Measurements from ENCODE around the gene MAP3K8. TPM values are rescaled to one million over a fixed set of nuclear protein-coding genes. Genes with fewer than 3 reads are reported as not detected.
"Not testable (repeated sequence)": the region's sequence is repeated elsewhere in the genome, so short reads cannot be mapped to it uniquely, and the experiment has no call there.

MAP3K8 gene
- polyA plus RNA-seq, 1 donor = 2.3 TPM

DNA sequence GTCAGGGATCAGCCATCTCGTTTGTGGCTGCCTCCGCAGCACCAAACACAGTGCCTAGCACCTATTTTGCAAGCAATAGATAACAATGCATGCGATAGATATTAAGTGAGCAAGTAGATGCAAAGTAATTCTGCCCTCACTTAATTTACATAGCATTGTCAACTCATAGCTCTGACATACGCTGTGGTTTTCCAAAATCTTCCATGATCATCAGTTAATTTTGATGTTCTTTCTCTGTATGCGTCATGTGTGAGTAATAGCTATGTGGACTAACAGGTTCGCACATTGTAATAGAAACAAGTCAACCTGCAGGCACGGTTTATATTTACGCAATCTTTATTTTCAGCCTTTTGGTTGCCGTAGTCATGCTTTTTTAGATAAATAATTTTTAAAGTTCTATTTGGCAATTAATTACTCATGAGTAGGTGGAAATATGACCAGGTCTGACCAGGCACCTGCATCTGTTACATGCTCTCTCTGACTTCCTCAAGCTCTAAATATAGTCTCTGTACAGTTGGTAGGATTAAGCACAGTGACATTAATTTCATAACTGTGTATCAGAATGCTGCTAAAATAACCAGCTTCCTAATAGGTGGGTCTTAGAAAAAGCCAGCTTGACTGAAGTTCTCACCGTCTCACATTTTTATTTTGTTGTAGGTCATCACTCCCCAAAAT is 13.3 kb downstream of the MAP3K8 start:
- DNase-seq = no peak

DNA sequence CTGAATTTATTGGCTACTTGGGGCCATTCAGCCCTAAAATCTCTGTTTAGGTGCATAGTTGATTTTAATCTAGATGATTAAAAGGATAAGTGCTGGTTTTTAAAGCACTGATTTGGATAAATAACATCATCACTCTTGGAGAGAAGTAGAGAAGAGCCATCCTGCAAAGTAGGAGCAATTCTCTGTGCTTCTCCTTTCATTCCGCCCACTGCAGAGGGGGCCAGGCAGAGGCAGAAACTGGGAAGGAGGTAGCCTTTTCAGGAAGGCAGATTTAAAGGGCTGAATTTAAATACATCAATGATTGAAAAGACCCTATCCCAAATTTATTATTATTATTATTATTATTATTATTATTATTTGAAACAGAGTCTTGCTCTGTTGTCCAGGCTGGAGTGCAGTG is 14.1 kb downstream of the MAP3K8 start:
- DNase-seq = no peak

DNA sequence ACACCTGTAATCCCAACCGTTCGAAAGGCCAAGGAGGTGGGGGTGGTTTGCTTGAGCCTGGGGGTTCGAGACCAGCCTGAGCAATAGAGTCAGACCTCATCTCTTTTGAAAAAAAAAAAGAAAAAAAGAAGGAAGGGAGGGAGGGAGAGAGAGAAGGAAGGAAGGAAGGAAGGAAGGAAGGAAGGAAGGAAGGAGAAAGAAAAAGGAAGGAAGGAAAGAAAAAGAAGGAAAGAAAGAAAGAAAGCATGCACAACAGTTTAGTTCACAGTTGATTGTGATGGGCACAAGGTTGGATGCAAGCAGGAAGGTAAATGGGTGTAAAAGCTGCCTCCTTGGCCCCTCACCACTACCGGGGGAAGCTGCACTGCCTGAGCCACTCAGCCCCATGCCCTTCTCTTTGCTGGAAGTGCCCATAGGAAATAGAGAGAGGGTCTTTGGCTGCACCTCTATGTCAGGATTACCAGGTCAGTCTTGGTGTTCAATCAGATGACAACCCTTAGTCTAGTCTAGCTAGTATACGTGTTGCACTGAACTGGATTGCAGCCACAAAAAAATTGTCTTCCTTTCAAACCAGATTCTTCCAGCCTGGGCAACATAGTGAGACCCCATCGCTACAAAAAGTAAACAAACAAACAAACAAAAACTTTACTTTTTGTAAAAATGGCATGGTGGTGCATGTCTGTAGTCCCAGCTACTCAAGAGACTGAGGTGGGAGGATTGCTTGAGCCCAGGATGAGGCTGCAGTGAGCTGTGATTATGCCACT is 20.0 kb downstream of the MAP3K8 start:
- DNase-seq = no peak

DNA sequence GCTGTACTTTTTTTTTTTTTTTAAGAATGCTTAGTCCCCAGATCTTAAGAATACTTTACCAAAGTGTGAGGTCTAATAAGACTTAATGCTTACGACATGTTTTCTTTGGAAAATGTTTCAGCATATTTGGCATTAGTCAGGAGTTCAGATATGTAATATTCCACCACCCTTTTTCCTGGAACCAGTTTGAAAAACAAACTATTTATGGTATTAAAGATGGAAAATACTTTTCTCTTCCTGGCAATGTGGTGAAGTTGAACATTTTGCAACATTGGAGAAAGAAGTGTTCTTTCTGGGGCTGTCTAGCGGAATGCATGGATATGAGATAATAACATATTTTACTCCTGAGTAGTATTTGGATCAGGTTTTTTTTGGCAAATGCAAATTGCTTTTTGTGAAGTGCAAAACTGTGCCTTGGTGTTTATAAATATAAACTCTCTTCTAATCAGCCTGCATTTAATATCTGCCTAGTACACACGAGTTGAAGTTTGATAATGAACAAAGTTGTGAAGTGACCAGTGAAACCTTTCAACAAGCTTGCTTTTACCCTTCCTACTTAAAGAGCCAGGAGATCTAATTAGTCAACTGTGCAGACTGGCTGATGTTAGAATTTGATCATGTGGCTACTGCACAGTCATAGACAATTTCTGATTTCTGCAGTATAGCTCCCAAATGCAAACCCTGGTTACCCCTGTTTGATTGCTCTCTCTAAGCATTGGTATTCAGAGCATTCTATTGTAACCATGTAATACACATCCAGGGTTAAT is 20.9 kb downstream of the MAP3K8 start:
- DNase-seq = peak; percentile 73

DNA sequence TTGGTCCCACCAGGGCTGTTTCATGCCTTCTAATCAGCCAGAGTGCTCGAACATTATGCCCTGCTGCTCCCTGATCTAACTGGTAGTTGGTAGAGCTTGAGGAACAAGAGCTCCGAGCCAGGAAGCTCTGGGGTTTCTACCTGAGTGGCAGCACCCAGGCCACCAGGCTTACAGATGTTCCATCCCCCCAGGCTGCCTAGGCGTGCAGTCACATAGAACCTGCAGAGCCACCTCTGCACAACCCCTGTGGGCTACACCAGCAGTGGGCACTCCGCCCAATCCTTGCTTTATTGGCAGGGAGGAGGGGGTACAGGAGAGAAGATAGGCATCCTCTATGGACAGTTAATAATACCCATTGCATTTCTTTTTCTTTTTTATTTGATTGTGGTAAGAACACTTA is 21.8 kb downstream of the MAP3K8 start:
- DNase-seq = no peak

DNA sequence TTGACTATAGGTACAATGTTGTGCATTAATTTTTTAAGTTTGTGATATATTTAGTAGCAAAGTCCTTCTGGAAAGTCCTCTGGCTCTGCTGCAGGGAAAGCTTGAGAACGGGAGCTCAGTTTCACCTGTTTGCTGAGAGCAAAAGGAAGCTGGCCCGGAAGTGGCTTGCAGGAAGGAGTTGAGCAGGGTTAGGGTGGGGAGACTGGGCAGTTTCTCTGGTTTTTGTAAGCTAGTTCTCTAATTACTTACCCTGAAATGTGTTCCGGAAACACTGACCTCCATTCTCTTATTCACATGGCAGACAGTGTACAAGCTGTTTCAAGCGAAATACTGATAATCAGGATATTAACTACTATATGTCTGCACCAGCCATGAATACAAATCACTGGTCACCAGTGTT is 22.3 kb downstream of the MAP3K8 start:
- no peak for DNase-seq

DNA sequence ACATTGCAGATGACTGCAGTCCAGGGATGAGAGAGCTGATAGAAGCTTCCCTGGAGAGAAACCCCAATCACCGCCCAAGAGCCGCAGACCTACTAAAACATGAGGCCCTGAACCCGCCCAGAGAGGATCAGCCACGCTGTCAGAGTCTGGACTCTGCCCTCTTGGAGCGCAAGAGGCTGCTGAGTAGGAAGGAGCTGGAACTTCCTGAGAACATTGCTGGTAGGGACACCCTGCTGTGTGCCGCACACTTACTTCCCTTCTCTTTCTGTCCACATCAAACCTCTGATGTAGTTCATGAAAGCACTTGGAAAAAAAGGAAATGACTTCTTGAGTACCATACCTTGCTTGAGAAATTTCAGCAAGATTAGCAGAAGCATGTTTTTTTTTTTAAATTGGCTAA is 25.3 kb downstream of the MAP3K8 start:
- no peak for DNase-seq

DNA sequence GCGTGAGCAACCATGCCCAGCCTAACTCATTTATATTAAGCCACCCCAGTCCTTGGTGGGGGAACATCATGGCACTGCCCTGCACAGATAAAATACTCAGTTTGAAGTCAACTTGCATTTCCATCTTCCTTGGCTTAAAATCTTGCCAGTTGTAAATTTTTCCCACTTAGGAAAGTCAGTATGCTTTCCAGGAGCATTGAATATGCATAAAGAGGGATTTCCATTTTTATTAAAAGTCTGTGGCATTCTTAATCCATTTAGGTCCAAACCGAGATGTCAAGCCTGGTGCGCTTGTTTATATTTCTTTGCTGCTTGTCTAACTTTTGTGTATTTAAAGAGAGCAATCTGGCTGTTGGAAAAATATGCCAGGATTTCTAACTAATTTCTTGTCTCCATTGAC is 26.1 kb downstream of the MAP3K8 start:
- no peak for DNase-seq

DNA sequence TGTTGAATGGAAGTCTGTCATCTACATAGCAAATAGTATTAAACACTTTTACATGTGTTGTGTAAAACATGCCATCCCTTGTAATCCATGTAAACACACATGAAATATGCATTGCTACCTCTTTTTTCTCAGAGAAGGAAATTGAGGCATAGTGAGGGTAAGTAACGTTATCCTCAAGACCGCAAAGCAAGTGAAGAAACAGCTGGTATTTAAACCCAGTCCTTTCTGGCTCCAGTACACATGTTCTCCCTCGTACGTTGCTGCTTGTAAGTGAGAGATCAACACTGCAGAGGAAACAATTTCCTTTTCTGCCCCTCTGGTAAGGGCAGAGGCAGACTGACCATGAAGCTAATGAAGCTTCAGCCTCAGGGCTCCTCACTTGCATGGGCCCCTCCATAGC is 28.5 kb downstream of the MAP3K8 start:
- DNase-seq = no peak

DNA sequence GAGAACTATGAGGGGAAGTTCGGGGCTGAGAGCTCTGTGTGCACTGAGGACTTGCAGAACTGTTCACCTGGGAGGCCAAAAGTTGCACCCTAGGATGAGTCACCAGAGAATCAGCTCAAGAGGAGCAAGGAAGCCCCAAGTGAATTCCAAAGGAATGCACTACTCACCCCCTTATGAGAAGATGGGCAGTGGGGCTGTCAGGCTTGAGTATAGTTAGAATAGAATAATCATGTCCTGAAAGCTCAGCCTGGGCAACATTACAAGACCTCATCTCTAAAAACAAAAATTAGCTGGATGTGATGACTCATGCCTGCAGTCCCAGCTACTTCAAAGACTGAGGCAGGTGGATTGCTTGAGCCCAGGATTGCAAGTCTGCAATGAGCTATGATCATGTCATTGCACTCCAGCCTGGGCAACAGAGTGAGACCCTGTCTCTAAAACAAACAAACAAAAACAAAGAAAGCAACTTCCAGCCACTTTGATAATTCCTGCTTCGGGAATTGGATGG is 30.0 kb downstream of the MAP3K8 start:
- no peak for DNase-seq

DNA sequence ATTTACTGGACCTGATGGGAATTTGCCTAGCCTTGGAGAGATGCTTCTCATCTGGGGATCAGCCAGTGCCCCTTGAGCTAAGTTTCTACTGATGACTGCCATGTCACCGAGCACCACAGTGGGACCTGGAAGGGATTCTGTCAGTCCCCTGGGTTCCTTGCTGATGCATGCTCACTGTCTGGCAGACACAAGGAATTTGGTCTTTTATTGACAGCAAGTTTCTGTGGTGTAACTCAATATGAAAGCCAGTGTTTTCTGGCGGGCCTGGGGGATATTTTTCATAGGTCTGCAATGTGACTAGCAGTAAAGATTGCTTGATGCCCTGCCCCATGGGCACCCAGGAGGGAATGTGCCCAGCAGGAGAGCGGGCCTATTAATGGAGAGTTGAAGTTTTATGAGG is 30.7 kb downstream of the MAP3K8 start:
- no peak for DNase-seq

DNA sequence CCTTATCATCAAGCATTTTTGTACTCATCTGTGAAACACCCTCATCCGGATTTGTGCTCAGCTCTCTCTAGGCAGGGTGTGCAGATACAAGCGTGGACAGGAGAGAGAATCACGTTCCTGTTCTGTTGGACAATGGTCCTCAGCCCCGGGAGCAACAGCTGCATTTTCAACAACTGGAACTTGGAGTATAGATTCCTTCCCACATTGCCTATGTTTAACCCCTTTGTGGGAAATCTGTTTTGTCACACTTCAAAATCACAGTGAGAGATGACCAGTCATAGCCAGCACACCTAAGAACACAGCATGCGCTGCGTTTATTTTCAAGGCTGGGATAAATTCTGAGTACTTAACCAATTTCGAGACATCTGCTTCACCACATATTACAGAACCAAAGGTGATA is 32.5 kb downstream of the MAP3K8 start:
- DNase-seq = no peak

DNA sequence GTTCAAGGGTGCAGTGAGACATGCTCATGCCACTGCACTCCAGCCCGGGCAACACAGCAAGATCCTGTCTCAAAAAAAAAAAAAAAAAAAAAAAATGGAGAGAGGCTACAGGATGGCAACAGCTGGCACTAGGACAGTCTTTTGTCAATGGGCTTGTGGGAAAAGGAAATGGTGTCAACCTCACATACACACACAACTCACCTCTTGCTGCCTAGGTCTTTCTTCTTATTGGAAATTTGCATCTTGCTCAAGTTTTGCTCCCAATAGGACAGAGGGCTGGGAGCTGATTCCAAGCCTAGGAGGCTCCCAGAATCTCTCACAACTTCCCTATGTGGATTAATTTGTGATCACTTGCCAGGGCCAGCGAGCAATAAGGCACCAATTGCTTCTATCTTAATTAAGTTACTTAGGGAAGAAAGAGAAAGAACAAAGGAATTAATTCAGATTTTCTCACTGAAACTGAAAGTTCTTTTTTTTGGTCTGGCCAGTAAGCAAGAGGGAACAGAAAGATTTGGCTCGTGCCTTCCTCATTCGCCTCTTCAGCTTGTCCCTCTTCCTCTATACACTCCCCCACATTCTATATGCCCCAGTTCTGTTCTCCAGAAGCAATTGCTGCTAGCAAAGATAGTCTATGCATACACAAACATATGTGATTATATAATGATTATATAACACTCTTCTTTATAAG is 33.8 kb downstream of the MAP3K8 start:
- no peak for DNase-seq

DNA sequence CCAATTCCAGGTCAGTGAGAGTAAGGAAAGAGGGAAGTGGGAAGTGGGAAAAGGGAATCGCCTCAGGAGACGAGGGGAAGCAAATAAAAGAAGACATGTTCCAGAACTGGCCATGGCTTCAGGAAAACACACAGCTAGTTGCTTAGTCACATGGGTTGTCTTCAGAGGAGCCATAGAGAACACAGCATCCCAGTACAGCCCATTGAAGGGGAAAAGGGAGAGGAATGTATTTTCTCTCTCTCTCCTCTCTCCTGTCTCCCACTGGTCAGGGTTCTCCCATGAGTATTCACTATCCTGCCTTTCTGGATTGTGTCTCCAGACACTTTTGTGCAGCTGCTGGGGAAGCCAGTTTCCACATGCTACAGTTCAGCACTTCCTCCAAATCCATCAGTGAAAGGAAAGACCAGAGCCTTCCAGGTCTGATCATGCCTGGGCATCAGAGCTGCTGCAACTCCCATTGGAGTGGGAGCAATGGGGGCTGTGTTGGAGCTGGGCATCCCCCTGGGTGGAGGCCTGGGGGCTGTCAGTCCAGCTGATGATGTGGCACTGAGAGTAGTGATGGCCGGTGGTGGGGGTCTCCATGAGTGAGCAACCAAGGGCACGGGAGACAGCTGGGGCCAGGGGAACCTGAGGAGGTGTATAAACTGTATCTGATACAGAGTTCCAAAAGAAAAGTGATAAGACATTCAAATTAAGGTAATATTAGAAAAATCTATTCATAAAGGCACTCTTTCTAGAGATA is 38.6 kb downstream of the MAP3K8 start:
- no peak for DNase-seq

DNA sequence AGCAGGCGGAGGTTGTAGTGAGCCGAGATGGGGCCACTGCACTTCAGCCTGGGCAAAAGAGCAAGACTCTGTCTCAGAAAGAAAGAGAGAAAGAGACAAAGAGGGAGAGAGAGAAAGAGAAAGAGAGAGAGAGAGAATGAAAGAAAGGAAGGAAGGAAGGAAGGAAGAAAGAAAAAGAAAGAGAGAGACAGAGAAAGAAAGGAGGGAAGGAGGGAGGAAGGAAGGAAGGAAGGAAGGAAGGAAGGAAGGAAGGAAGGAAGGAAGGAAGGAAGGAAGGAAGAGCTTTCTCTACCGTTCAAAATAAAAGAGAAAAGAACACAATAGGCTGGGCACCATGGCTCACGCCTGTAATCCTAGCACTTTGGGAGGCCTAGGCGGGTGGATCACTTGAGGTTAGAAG is 41.5 kb downstream of the MAP3K8 start:
- DNase-seq = not testable (repeated sequence)

DNA sequence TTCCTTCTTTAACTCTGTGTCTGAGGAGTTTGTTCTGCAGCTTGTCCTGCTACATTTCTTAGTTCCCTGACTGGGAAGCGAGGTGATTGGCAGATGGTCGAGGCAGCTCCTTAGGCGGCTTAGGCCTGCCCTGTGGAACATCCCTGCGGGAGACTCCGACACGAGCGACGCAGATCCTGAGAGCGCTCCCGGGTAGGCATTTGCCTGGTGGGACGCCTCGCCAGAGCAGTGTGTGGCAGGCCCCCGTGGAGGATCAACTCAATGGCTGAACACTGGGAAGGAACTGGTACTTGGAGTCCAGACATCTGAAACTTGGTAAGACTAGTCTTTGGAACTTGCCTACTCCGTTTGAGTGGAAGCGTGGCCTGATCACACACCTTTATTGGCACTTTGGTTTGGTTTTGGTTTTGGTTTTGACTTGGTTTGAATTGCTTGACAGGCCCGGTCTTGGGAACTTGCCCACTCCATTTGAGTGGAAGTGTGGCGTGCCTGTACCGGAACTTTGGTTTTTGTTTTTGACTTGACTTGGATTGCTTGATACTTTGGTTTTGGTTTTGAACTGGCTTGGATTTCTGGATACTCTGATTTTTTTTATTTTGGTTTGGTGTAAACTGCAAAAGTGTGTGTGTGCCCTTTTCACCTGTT is 42.6 kb downstream of the MAP3K8 start:
- no peak for DNase-seq

DNA sequence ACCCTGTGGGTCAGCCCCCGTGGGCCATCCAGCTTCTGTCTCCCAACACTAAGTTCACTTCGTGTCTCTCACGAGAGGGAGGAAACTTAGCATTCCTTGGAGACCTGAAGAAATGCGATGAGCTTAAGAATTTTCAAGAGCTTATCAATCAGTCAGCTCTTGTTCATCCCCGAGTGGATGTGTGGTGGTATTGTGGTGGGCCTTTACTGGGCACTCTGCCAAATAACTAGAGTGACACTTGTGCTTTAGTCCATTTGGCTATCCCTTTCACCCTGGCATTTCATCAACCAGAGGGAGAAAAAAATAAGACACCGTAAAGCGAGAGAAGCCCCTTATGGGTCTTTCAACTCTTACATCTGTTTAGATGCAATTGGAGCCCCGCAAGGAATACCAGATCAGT is 45.5 kb downstream of the MAP3K8 start:
- DNase-seq = not testable (repeated sequence)

DNA sequence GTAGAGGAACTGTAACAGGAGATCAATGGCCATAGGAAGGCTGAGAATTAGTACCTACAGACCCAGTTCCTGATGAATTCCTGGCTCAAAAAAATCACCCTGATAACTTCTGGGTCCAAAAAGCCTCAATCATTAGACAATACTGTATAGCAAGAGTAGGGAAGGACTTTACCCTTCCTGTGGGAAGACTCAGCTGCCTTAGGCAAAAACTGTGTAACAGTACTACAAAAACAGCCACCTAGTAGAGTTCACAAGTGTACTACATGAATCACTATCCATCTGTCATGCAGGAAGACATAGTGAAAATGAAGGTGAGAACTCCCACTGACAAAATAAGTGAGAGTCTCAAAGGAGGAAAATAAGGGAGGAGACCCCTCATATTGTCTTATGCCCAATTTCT is 47.6 kb downstream of the MAP3K8 start:
- no peak for DNase-seq

DNA sequence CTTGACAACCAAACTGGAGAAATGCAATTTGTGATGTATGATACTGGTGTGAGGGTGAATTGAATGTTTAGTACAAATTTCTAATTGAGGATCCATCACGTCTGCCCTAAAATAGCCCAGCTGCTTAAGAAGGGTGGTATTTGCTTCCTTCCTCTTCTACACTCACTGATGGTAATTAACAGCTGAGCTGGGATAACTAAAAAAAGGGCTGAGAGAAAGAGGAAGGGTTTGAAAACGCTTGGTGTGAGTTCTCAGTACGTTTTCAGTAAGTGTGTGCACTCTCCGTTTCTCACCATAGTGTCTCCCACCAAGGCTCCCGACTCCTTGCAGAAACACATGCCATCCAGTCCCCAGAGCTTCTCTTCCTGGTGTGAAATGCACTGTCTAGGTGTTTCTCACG is 54.3 kb downstream of the MAP3K8 start:
- no peak for DNase-seq

DNA sequence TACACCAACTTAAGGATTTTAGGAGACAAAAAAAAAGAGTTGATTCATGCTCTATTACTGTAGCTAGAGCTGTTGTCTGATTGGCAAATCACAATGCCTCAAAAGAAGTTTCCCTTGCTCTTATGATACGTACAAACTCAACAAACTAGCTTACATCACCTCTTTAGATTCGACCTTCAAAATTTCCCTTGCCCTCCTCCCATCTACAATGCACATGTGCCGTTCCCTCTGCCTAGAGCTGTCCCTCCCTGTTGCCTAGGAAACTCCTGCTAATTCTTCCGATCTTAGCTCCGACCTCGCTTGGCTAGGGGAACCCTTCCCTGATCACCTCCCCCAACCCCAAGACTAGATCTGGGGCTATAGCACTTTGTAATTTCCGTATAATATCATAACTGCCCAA is 55.4 kb downstream of the MAP3K8 start:
- no peak for DNase-seq

DNA sequence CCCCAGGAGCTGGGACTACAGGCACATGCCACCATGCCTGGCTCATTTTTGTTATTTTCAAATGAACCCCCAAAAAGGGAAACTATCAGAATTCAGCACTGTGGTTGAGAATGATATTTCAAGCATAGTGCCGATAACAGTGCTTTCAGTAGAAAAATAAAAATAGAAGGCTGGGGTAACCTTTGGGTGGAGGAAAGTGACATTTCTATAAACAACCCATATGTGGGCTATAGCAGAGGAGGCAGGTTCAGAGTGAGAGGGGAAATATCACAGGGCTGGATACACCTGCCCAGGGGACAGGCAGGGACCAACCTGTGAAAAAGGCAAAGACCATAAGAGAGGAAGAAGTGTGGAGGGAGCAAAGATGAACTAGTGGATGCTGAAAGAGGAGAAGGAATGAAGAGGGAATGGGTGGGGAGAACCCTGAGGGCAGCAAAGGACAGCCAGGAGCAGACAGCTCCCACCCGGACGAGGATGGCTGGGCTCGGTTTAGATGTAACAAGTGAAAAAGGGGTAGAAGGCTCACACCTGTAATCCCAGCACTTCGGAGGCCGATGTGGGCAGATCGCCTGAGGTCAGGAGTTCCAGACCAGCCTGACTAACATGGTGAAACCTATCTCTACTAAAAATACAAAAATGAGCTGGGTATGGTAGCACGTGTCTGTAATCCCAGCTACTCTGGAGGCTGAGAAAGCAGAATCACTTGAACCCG is 56.5 kb downstream of the MAP3K8 start:
- no peak for DNase-seq

Data from hindlimb muscle (tissue), 1 donor.